H1 (cell line): Measurements from ENCODE around the gene AMOTL2.

Source experiments
- BRCA1 ChIP-seq: IDR thresholded peaks from 2 replicates; pipeline ENCODE4 v1.6.1; 2012; ENCODE audit warnings: low read depth, low read length, improper control_type of control experiment
- EP300 ChIP-seq, 2 experiments: IDR thresholded peaks; 1 replicate in 1 of 2; 2 replicates in 1 of 2; pipeline ENCODE4 v1.6.1; 2011 to 2012; ENCODE audit warnings: low read depth in 2 of 2, low read length in 2 of 2, mild to moderate bottlenecking in 2 of 2, borderline replicate concordance in 1 of 2, inconsistent platforms in 1 of 2, moderate library complexity in 1 of 2
- EZH2 ChIP-seq: fragments of 200-600 bp; sonication (generic); IDR thresholded peaks from 2 replicates; pipeline ENCODE4 v1.7.1; 2012; ENCODE audit warnings: low read depth, mild to moderate bottlenecking, moderate library complexity, low read length, inconsistent platforms; ENCODE audit not compliant: severe bottlenecking
- MAFK ChIP-seq: IDR thresholded peaks from 2 replicates; pipeline ENCODE4 v1.6.1; 2012; ENCODE audit warnings: low read depth, mild to moderate bottlenecking, improper control_type of control experiment, low read length
- POLR2A ChIP-seq, 2 experiments: IDR thresholded peaks; 1 replicate in 1 of 2; 2 replicates in 1 of 2; pipeline ENCODE4 v1.6.1; 2011; ENCODE audit warnings: low read depth in 2 of 2, low read length in 2 of 2, mild to moderate bottlenecking in 2 of 2; ENCODE audit errors: control extremely low read depth in 1 of 2
- POLR2AphosphoS5 ChIP-seq: IDR thresholded peaks from 2 replicates; pipeline ENCODE4 v1.6.1; 2011; ENCODE audit warnings: low read depth, low read length
- RAD21 ChIP-seq, 2 experiments: IDR thresholded peaks in 1 of 2; conservative IDR thresholded peaks in 1 of 2; 2 replicates each; pipeline ENCODE4 v1.6.1; 2011; ENCODE audit warnings: low read depth in 2 of 2, low read length in 2 of 2, improper control_type of control experiment in 1 of 2, inconsistent platforms in 1 of 2, mild to moderate bottlenecking in 1 of 2, moderate library complexity in 1 of 2
- SIX5 ChIP-seq: IDR thresholded peaks from 2 replicates; pipeline ENCODE4 v1.6.1; 2011; ENCODE audit warnings: mild to moderate bottlenecking, low read depth, low read length
- TF ChIP-seq, protein P1 (sequence below), 3 experiments: IDR thresholded peaks; 1 replicate in 2 of 3; 2 replicates in 1 of 3; pipeline versions ENCODE4 v1.5.1 to v1.6.1; 2011; ENCODE audit warnings: low read length in 3 of 3, mild to moderate bottlenecking in 3 of 3, inconsistent platforms in 2 of 3, low read depth in 1 of 3, moderate library complexity in 1 of 3; ENCODE audit not compliant: insufficient read depth in 1 of 3; ENCODE audit errors: control extremely low read depth in 1 of 3

DNA sequence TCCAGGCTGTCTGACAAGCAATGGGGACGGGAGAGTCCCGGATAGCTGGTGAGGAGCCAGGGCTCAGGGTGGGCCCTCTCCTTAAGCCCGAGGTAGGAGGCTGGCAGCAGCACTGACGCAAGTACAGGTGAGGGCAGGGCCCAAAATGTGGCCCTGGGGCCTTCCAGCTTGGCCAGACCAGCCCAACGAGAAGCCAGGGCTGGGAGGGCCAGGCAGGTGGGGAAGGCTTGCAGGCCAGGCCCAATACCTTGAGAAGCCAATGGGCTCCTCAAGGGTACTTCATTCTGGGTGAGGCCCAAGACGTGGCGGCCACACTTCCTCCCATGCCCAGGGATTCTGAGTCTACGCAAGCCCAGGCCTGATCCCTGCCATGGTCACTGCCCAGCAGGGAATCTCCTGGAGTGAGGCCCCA lies 37.2 kb downstream of the AMOTL2 start:
- TF ChIP-seq POLR2A (IDR thresholded peaks at IDR 0.05; ENCODE audit: control extremely low read depth in 1 of 2, low read depth in 2 of 2, low read length in 2 of 2) (no peak), MAFK (no peak), SIX5 (no peak), POLR2AphosphoS5 (no peak), EZH2 (no peak), EP300 (IDR thresholded peaks at IDR 0.05; ENCODE audit: borderline replicate concordance in 1 of 2, low read depth in 2 of 2, low read length in 2 of 2) (no peak), RAD21 (IDR thresholded peaks at IDR 0.05 in 1 of 2, conservative IDR thresholded peaks at IDR 0.05 in 1 of 2; ENCODE audit: low read depth in 2 of 2, low read length in 2 of 2) (no peak), BRCA1 (no peak)
- TF ChIP-seq, protein P1, sequence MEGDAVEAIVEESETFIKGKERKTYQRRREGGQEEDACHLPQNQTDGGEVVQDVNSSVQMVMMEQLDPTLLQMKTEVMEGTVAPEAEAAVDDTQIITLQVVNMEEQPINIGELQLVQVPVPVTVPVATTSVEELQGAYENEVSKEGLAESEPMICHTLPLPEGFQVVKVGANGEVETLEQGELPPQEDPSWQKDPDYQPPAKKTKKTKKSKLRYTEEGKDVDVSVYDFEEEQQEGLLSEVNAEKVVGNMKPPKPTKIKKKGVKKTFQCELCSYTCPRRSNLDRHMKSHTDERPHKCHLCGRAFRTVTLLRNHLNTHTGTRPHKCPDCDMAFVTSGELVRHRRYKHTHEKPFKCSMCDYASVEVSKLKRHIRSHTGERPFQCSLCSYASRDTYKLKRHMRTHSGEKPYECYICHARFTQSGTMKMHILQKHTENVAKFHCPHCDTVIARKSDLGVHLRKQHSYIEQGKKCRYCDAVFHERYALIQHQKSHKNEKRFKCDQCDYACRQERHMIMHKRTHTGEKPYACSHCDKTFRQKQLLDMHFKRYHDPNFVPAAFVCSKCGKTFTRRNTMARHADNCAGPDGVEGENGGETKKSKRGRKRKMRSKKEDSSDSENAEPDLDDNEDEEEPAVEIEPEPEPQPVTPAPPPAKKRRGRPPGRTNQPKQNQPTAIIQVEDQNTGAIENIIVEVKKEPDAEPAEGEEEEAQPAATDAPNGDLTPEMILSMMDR (IDR thresholded peaks at IDR 0.05; ENCODE audit: control extremely low read depth in 1 of 3, insufficient read depth in 1 of 3, low read depth in 1 of 3, low read length in 3 of 3): no peak
